ENCODE data around the gene RHOV.
"Not testable (repeated sequence)": the region's sequence is repeated elsewhere in the genome, so short reads cannot be mapped to it uniquely, and the experiment has no call there.

Gene RHOV

GRCh38 chr15:40871749-40872617 is 2.1 kb downstream of the RHOV start:
- DNase-seq: peak; percentile 88

- no peak for DNase-seq
Observed at GRCh38 chr15:40870716-40871115, 3.3 kb downstream of the RHOV start.

- DNase-seq: no peak
Observed at GRCh38 chr15:40869686-40870085, 4.3 kb downstream of the RHOV start.

DNA sequence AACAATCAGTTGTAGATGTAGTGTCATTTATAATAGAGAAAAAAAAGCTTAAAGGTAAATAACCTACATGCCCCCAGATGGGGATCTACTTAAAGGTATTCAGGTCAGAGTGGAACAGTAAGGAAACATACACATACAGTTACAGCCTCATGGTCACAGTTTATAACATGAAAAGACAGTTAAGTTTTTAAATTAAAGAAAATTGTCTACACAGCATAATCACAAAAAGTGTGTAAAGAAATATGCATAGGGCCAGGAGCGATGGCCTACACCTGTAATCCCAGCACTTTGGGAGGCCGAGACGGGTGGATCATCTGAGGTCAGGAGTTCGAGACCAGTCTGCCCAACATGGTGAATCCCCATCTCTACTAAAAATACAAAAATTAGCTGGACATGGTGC is 6.8 kb downstream of the RHOV start:
- DNase-seq: no peak

DNA sequence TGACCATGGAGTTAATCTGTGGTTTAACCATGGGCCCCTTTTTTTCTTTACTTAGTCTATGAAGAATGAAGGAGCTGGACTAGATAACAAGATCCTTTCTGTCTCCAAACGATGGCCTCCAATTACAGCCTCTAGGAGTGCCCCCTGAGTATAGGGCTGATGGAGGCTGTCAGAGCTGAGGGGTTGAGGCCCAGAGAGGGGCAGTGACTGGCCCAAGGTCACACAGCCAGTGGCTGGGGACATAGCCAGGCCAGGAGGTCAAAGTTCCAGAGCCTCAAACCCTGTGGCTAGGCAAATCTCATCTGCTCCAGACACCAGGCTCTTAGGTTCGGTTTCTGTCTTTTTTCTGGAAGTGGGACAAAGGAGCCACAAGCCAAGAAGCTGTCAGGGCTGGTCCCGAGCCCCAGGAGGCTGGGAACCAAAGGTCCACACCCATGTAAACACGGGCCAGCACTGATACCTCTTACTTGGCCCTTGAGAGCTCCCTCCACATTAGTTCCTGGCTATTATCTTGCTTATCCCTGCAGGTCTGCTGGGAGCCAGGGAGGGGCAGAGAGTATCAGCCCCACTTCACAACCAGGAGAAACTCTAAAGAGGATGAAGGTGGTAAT is 10.3 kb downstream of the RHOV start:
- no peak for DNase-seq

- DNase-seq: not testable (repeated sequence)
Observed at GRCh38 chr15:40861147-40861546, 12.9 kb downstream of the RHOV start.

GRCh38 chr15:40859206-40859851 is 14.7 kb downstream of the RHOV start:
- DNase-seq: peak; percentile 95

DNA sequence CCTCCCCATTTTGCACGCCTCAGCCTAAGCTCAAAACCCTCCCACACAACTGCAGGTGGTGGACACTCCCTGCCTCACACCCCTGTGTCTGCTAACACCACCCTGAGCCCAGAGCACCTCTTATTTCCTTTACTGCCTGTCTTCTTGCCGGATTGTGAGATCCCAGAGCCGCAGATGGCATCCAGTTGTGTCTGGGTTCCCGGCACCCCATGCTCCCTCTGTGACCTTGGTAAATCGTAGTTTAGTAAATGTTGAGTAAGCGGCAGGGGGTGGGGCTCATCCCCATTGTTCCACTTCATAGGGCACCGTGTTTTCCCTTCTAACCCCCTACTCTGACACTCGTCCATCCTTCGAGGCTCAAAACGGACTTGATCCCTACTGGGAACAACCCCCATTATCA is 15.3 kb downstream of the RHOV start:
- no peak for DNase-seq

GRCh38 chr15:40857601-40858341 is 16.3 kb downstream of the RHOV start:
- DNase-seq: peak; percentile 98

GRCh38 chr15:40856746-40857145 is 17.3 kb downstream of the RHOV start:
- no peak for DNase-seq

DNA sequence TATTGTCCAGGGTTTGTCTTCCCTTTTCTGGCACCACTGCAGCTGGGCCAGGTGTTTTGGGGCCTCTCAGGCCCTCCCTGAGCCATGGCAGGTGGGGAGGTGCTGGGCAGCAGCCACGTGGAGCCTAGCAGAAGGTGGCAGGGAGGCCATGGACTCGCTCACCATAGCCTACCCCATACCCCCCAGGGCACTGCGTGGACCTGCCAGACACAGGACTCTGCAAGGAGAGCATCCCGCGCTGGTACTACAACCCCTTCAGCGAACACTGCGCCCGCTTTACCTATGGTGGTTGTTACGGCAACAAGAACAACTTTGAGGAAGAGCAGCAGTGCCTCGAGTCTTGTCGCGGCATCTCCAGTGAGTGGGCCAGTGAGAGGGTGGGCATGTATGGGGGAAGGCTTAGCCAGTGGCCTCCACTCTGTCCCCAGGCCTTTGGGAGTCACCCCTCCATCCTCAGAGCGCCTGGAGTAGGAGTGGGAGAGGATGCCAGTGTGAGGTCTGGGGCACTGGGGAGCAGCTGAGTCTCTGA is 18.3 kb downstream of the RHOV start:
- no peak for DNase-seq

DNA sequence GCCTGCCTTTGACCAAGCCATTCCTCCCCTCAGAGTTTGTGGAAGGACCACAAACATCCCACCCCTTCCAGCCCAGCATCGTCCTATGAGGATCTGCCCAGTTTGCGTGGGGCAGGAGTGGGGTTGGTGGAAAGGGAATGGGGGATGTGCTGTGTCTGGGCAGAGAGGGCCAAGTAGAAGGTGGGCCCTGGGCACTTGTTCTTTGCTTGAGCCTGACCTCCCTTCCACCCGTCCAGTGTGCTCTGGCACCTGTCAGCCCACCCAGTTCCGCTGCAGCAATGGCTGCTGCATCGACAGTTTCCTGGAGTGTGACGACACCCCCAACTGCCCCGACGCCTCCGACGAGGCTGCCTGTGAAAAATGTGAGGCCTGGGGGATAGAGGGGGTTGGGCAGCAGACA is 19.9 kb downstream of the RHOV start:
- peak; percentile 43 for DNase-seq

DNA sequence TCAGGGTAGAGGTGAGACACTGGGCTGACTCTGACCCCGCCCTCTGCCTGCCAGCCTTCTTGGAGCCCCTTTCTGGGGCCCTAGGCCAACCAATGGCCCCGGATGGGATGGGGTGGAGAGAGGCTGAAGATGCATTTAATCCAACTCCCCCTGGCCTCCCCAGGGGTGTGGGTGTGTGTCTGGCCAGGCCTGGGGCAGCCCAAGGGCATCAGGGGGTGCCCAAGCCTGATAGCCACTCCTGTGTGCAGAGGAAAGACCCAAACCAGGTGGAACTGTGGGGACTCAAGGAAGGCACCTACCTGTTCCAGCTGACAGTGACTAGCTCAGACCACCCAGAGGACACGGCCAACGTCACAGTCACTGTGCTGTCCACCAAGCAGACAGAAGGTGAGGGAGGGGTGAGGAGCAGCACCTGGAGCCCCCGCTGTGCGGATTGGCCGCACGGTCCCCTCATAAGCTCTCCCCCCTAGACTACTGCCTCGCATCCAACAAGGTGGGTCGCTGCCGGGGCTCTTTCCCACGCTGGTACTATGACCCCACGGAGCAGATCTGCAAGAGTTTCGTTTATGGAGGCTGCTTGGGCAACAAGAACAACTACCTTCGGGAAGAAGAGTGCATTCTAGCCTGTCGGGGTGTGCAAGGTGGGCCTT is 20.7 kb downstream of the RHOV start:
- DNase-seq: peak; percentile 37

GRCh38 chr15:40852529-40852928 is 21.5 kb downstream of the RHOV start:
- peak; percentile 34 for DNase-seq

GRCh38 chr15:40850576-40851112 is 23.4 kb downstream of the RHOV start:
- DNase-seq: no peak

GRCh38 chr15:40847223-40847961 is 26.6 kb downstream of the RHOV start:
- peak; percentile 97 for DNase-seq

GRCh38 chr15:40846841-40847222 is 27.2 kb downstream of the RHOV start:
- no peak for DNase-seq

- peak; percentile 97 for DNase-seq
Observed at GRCh38 chr15:40845511-40846284, 28.3 kb downstream of the RHOV start.

- DNase-seq: no peak
Observed at GRCh38 chr15:40845036-40845435, 29.0 kb downstream of the RHOV start.

GRCh38 chr15:40844696-40845030 is 29.4 kb downstream of the RHOV start:
- DNase-seq: peak; percentile 76
